HepG2 (cell line): ENCODE measurements around the gene PCNA. TPM values are rescaled to one million over a fixed set of nuclear protein-coding genes. Genes with fewer than 3 reads are reported as not detected.
A peak's percentile ranks its signal among the peaks of the same experiment; 100 is the strongest.

ENCODE experiments used
- MLLT10 ChIP-seq: sonication (generic); formaldehyde crosslinking; IDR thresholded peaks from 2 replicates; pipeline ENCODE4 v1.4.0; 2020; ENCODE audit warnings: missing genetic modification reagents
- MYNN ChIP-seq: sonication (generic); formaldehyde crosslinking; IDR thresholded peaks from 2 replicates; pipeline ENCODE4 v1.4.0; 2020; ENCODE audit warnings: mild to moderate bottlenecking, low read depth, missing genetic modification reagents
- PAF1 ChIP-seq: IDR thresholded peaks from 2 replicates; pipeline ENCODE4 v1.6.1; 2016; ENCODE audit warnings: missing genetic modification reagents, missing compliant biosample characterization
- PHF8 ChIP-seq: sonication (generic); formaldehyde crosslinking; IDR thresholded peaks from 2 replicates; pipeline ENCODE4 v1.5.0; 2020; ENCODE audit warnings: missing genetic modification reagents
- RARA ChIP-seq: IDR thresholded peaks from 2 replicates; pipeline ENCODE4 v1.6.1; 2016; ENCODE audit warnings: missing genetic modification reagents, missing compliant biosample characterization
- SATB2 ChIP-seq: sonication (generic); formaldehyde crosslinking; IDR thresholded peaks from 2 replicates; pipeline ENCODE4 v1.5.0; 2020; ENCODE audit warnings: missing genetic modification reagents
- SRY ChIP-seq: sonication (generic); formaldehyde crosslinking; IDR thresholded peaks from 2 replicates; pipeline ENCODE4 v1.8.0; 2022; ENCODE audit warnings: mild to moderate bottlenecking, missing genetic modification reagents
- YEATS2 ChIP-seq: sonication (generic); formaldehyde crosslinking; IDR thresholded peaks from 2 replicates; pipeline ENCODE4 v1.4.0; 2020; ENCODE audit warnings: missing genetic modification reagents, borderline replicate concordance
- ZNF3 ChIP-seq: IDR thresholded peaks from 2 replicates; pipeline ENCODE4 v1.7.0; 2017; ENCODE audit warnings: inconsistent platforms
- ZNF350 ChIP-seq: sonication (generic); formaldehyde crosslinking; IDR thresholded peaks from 2 replicates; pipeline ENCODE4 v1.4.0; 2020; ENCODE audit warnings: mild to moderate bottlenecking, low read depth, missing genetic modification reagents, borderline replicate concordance
- ZNF790 ChIP-seq: sonication (generic); formaldehyde crosslinking; IDR thresholded peaks from 2 replicates; pipeline ENCODE4 v1.8.0; 2022; ENCODE audit warnings: missing genetic modification reagents, mild to moderate bottlenecking, borderline replicate concordance
- polyA plus RNA-seq, 8 experiments: library from polyadenylated mRNA; depleted of rRNA in 3 of 8; stranded (reverse) in 7 of 8; unstranded in 1 of 8; fragments of >200 nt; fragmentation: Illumina TruSeq in 4 of 8; extraction: Trizol in 4 of 8; gene quantifications; 2 replicates each; pipeline versions ENCODE4 v1.2.1 to v1.2.3, GENCODE V29; 2011 to 2016; ENCODE audit warnings: low read depth in 4 of 8, missing spikeins in 1 of 8, mixed read lengths in 1 of 8; ENCODE audit not compliant: insufficient read depth in 1 of 8
- total RNA-seq, 5 experiments: library from RNA; depleted of rRNA; stranded (reverse); fragments of >200 nt; fragmentation: Illumina TruSeq; extraction: Trizol; gene quantifications; 2 replicates each; pipeline ENCODE4 v1.2.3, GENCODE V29; 2016; ENCODE audit warnings: low read depth in 1 of 5
- TF ChIP-seq, protein P1 (sequence below): sonication (generic); formaldehyde crosslinking; IDR thresholded peaks from 2 replicates; pipeline ENCODE4 v1.4.0; 2020; ENCODE audit warnings: missing genetic modification reagents
- TF ChIP-seq, protein P2 (sequence below): sonication (generic); formaldehyde crosslinking; IDR thresholded peaks from 2 replicates; pipeline ENCODE4 v1.4.0; 2020; ENCODE audit warnings: mild to moderate bottlenecking, missing genetic modification reagents
- TF ChIP-seq, protein P3 (sequence below): sonication (generic); formaldehyde crosslinking; IDR thresholded peaks from 2 replicates; pipeline ENCODE4 v1.8.1; 2023; ENCODE audit warnings: mild to moderate bottlenecking, inconsistent platforms, moderate library complexity, missing genetic modification reagents, borderline replicate concordance
- TF ChIP-seq, protein P4 (sequence below), 2 experiments: sonication (generic) in 1 of 2; formaldehyde crosslinking in 1 of 2; IDR thresholded peaks; 2 replicates each; pipeline versions ENCODE4 v1.4.0 to v1.6.1; 2018 to 2020; ENCODE audit warnings: missing genetic modification reagents in 2 of 2, borderline replicate concordance in 1 of 2, low read depth in 1 of 2, mild to moderate bottlenecking in 1 of 2, missing biosample characterization in 1 of 2

PCNA gene
- total and polyA plus RNA-seq, 2 of the 13 experiments (the other 11 are each of a cell fraction or from before 2014, with no cell fraction given), result 229 to 655 TPM

DNA sequence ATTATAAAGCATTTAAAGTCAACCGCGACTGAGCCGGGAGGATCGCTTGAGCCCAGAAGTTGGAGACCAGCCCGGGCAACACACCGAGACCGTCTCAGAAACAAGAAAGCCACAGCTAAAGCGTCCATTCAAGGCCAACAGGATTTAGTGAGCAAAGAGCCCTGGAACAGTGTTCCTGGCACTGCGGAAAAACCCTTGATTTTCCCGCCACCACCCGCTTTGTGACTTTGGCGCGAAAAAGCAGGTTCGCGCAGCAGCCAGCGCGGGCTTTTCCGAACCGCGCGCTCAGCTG lies 669 bp downstream of the PCNA start (continued):
- TF ChIP-seq ZNF350 (CRISPR knock-in tag) (no peak), ZNF3 (no peak), PAF1 (CRISPR knock-in tag) (no peak), SATB2 (CRISPR knock-in tag) (no peak), SRY (CRISPR knock-in tag) (peak; percentile 99; the same call in 1 of the 2 replicates), RARA (CRISPR knock-in tag) (no peak), YEATS2 (CRISPR knock-in tag) (peak; percentile 99), MYNN (peak; percentile 22; the same call in 1 of the 2 replicates), PHF8 (CRISPR knock-in tag) (no peak), MLLT10 (CRISPR knock-in tag) (no peak; the same call in 1 of the 2 replicates), ZNF790 (no peak)
- TF ChIP-seq, protein P1, sequence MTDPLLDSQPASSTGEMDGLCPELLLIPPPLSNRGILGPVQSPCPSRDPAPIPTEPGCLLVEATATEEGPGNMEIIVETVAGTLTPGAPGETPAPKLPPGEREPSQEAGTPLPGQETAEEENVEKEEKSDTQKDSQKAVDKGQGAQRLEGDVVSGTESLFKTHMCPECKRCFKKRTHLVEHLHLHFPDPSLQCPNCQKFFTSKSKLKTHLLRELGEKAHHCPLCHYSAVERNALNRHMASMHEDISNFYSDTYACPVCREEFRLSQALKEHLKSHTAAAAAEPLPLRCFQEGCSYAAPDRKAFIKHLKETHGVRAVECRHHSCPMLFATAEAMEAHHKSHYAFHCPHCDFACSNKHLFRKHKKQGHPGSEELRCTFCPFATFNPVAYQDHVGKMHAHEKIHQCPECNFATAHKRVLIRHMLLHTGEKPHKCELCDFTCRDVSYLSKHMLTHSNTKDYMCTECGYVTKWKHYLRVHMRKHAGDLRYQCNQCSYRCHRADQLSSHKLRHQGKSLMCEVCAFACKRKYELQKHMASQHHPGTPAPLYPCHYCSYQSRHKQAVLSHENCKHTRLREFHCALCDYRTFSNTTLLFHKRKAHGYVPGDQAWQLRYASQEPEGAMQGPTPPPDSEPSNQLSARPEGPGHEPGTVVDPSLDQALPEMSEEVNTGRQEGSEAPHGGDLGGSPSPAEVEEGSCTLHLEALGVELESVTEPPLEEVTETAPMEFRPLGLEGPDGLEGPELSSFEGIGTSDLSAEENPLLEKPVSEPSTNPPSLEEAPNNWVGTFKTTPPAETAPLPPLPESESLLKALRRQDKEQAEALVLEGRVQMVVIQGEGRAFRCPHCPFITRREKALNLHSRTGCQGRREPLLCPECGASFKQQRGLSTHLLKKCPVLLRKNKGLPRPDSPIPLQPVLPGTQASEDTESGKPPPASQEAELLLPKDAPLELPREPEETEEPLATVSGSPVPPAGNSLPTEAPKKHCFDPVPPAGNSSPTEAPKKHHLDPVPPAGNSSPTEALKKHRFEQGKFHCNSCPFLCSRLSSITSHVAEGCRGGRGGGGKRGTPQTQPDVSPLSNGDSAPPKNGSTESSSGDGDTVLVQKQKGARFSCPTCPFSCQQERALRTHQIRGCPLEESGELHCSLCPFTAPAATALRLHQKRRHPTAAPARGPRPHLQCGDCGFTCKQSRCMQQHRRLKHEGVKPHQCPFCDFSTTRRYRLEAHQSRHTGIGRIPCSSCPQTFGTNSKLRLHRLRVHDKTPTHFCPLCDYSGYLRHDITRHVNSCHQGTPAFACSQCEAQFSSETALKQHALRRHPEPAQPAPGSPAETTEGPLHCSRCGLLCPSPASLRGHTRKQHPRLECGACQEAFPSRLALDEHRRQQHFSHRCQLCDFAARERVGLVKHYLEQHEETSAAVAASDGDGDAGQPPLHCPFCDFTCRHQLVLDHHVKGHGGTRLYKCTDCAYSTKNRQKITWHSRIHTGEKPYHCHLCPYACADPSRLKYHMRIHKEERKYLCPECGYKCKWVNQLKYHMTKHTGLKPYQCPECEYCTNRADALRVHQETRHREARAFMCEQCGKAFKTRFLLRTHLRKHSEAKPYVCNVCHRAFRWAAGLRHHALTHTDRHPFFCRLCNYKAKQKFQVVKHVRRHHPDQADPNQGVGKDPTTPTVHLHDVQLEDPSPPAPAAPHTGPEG (CRISPR knock-in tag), result no peak; the same call in 1 of the 2 replicates
- TF ChIP-seq, protein P2, sequence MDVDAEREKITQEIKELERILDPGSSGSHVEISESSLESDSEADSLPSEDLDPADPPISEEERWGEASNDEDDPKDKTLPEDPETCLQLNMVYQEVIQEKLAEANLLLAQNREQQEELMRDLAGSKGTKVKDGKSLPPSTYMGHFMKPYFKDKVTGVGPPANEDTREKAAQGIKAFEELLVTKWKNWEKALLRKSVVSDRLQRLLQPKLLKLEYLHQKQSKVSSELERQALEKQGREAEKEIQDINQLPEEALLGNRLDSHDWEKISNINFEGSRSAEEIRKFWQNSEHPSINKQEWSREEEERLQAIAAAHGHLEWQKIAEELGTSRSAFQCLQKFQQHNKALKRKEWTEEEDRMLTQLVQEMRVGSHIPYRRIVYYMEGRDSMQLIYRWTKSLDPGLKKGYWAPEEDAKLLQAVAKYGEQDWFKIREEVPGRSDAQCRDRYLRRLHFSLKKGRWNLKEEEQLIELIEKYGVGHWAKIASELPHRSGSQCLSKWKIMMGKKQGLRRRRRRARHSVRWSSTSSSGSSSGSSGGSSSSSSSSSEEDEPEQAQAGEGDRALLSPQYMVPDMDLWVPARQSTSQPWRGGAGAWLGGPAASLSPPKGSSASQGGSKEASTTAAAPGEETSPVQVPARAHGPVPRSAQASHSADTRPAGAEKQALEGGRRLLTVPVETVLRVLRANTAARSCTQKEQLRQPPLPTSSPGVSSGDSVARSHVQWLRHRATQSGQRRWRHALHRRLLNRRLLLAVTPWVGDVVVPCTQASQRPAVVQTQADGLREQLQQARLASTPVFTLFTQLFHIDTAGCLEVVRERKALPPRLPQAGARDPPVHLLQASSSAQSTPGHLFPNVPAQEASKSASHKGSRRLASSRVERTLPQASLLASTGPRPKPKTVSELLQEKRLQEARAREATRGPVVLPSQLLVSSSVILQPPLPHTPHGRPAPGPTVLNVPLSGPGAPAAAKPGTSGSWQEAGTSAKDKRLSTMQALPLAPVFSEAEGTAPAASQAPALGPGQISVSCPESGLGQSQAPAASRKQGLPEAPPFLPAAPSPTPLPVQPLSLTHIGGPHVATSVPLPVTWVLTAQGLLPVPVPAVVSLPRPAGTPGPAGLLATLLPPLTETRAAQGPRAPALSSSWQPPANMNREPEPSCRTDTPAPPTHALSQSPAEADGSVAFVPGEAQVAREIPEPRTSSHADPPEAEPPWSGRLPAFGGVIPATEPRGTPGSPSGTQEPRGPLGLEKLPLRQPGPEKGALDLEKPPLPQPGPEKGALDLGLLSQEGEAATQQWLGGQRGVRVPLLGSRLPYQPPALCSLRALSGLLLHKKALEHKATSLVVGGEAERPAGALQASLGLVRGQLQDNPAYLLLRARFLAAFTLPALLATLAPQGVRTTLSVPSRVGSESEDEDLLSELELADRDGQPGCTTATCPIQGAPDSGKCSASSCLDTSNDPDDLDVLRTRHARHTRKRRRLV (CRISPR knock-in tag), result no peak
- TF ChIP-seq, protein P3, sequence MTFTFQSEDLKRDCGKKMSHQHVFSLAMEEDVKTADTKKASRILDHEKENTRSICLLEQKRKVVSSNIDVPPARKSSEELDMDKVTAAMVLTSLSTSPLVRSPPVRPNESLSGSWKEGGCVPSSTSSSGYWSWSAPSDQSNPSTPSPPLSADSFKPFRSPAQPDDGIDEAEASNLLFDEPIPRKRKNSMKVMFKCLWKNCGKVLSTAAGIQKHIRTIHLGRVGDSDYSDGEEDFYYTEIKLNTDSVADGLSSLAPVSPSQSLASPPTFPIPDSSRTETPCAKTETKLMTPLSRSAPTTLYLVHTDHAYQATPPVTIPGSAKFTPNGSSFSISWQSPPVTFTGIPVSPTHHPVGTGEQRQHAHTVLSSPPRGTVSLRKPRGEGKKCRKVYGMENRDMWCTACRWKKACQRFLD (CRISPR knock-in tag), result no peak
- TF ChIP-seq, protein P4, sequence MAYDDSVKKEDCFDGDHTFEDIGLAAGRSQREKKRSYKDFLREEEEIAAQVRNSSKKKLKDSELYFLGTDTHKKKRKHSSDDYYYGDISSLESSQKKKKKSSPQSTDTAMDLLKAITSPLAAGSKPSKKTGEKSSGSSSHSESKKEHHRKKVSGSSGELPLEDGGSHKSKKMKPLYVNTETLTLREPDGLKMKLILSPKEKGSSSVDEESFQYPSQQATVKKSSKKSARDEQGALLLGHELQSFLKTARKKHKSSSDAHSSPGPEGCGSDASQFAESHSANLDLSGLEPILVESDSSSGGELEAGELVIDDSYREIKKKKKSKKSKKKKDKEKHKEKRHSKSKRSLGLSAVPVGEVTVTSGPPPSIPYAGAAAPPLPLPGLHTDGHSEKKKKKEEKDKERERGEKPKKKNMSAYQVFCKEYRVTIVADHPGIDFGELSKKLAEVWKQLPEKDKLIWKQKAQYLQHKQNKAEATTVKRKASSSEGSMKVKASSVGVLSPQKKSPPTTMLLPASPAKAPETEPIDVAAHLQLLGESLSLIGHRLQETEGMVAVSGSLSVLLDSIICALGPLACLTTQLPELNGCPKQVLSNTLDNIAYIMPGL (CRISPR knock-in tag; IDR thresholded peaks at IDR 0.05; ENCODE audit: borderline replicate concordance in 1 of 2, low read depth in 1 of 2), result no peak; a peak in 1 of 4 replicates
